K562 (cell line): ENCODE results near the gene TGM3. TPM values are rescaled to one million over a fixed set of nuclear protein-coding genes. Genes with fewer than 3 reads are reported as not detected.

Experiments
- ATAC-seq: fragments of 200-7000 bp; cut with Tn5 transposase; 3 replicates; pipeline ENCODE4 v1.9.1; 2020; ENCODE audit warnings: moderate library complexity
- BruUV-seq: library from RNA; stranded (reverse); fragments of 400-500 nt; replicated peaks from 2 replicates; lab custom pipeline; 2021; lab: Mats Ljungman, UMichigan
- CTCF ChIA-PET: fragments of 300-600 bp; formaldehyde crosslinking; extraction: SDS; loops from one replicate; lab custom pipeline; 2021; ENCODE audit warnings: low intra/inter-chr PET ratio; lab: Yijun Ruan, JAX
- POLR2A ChIA-PET: fragments of 300-600, 350-650 bp; sonication (Branson Sonifier 250); formaldehyde crosslinking; extraction: SDS; loops from one replicate; lab custom pipeline; 2021; ENCODE audit warnings: antibody characterized with exemption, inconsistent platforms; lab: Yijun Ruan, JAX
- DNase-seq, 4 experiments: peaks; one replicate each; pipeline versions ENCODE4 v3.0.0 to v3.0.0-alpha.2; 2011 to 2018; ENCODE audit warnings: low spot score in 3 of 4, mixed read lengths in 3 of 4; ENCODE audit errors: extremely low read depth in 1 of 4
- FAIRE-seq: peaks from 2 replicates; lab custom pipeline; 2011; peaks lifted over from hg19 to GRCh38; lab: Jason Lieb, UNC
- H2AFZ ChIP-seq: 2 replicates; pipeline ENCODE4 v1.6.0; 2011; ENCODE audit warnings: low read depth, low read length, control low read depth, inconsistent platforms
- H3K27ac ChIP-seq: fragments of 200-600 bp; 3 replicates; pipeline ENCODE4 v1.8.0; 2011; ENCODE audit warnings: low read depth, mild to moderate bottlenecking, control low read depth, inconsistent platforms, low read length, moderate library complexity, mixed read lengths; ENCODE audit errors: extremely low read depth
- H3K27me3 ChIP-seq, 2 experiments: fragments of 300-600 bp in 1 of 2; 2 replicates in 1 of 2; 3 replicates in 1 of 2; pipeline versions ENCODE4 v1.6.0 to v1.8.0; 2011; ENCODE audit warnings: inconsistent platforms in 2 of 2, low read length in 2 of 2, mild to moderate bottlenecking in 1 of 2, mixed read lengths in 1 of 2, moderate library complexity in 1 of 2; ENCODE audit not compliant: control insufficient read depth in 2 of 2, insufficient read depth in 2 of 2
- H3K36me3 ChIP-seq: fragments of 300-600 bp; 3 replicates; pipeline ENCODE4 v1.8.0; 2011; ENCODE audit warnings: mild to moderate bottlenecking, low read length, inconsistent platforms; ENCODE audit not compliant: control insufficient read depth, insufficient read depth
- H3K4me1 ChIP-seq, 2 experiments: fragments of 200-600 bp in 1 of 2; replicated peaks in 1 of 2; 2 replicates in 1 of 2; 3 replicates in 1 of 2; pipeline versions ENCODE4 v1.5.1 to v1.8.0; 2011; ENCODE audit warnings: inconsistent platforms in 2 of 2, low read length in 2 of 2, mild to moderate bottlenecking in 1 of 2, mixed read lengths in 1 of 2, moderate library complexity in 1 of 2; ENCODE audit not compliant: control insufficient read depth in 2 of 2, insufficient read depth in 2 of 2
- H3K4me2 ChIP-seq: 2 replicates; pipeline ENCODE4 v1.6.1; 2011; ENCODE audit warnings: low read length, control low read depth, inconsistent platforms, mixed read lengths; ENCODE audit not compliant: insufficient read depth
- H3K4me3 ChIP-seq: fragments of 200-600 bp; sonication (generic), shearing (Covaris generic); 2 replicates; pipeline ENCODE4 v1.5.1; 2016; ENCODE audit warnings: control low read depth, inconsistent platforms
- H3K79me2 ChIP-seq: fragments of 200-600 bp; 3 replicates; pipeline ENCODE4 v1.8.0; 2011; ENCODE audit warnings: low read length, inconsistent platforms; ENCODE audit not compliant: control insufficient read depth, insufficient read depth
- H3K9ac ChIP-seq, 2 experiments: 2 replicates each; pipeline versions ENCODE4 v1.6.0 to v1.6.1; 2011; ENCODE audit warnings: low read depth in 2 of 2, low read length in 2 of 2, control low read depth in 1 of 2, inconsistent platforms in 1 of 2, mild to moderate bottlenecking in 1 of 2, mixed read lengths in 1 of 2; ENCODE audit not compliant: insufficient read depth in 1 of 2
- H3K9me1 ChIP-seq: one replicate; pipeline ENCODE4 v1.6.0; 2011; ENCODE audit warnings: inconsistent platforms, mild to moderate bottlenecking, low read length, moderate library complexity; ENCODE audit not compliant: control insufficient read depth, insufficient read depth
- H3K9me3 ChIP-seq: replicated peaks from 2 replicates; pipeline ENCODE4 v1.5.1; 2011; ENCODE audit warnings: low read depth, low read length, inconsistent platforms; ENCODE audit not compliant: control insufficient read depth, insufficient read depth
- H4K20me1 ChIP-seq: replicated peaks from 2 replicates; pipeline ENCODE4 v1.6.1; 2011; ENCODE audit warnings: low read length, inconsistent platforms, mixed read lengths; ENCODE audit not compliant: control insufficient read depth, insufficient read depth
- CEBPZ ChIP-seq: fragments of 150-350 bp; IDR thresholded peaks from 2 replicates; pipeline ENCODE4 v1.6.1; 2014; ENCODE audit warnings: low read depth, mild to moderate bottlenecking, low read length, borderline replicate concordance
- E2F6 ChIP-seq, 2 experiments: IDR thresholded peaks; 2 replicates each; pipeline ENCODE4 v1.6.1; 2011; ENCODE audit warnings: borderline replicate concordance in 1 of 2, control low read depth in 1 of 2, low read depth in 1 of 2, low read length in 1 of 2, mild to moderate bottlenecking in 1 of 2, mixed read lengths in 1 of 2, moderate library complexity in 1 of 2; ENCODE audit not compliant: insufficient read depth in 1 of 2, insufficient read length in 1 of 2, poor library complexity in 1 of 2, severe bottlenecking in 1 of 2; ENCODE audit errors: extremely low read depth in 1 of 2
- HNRNPL ChIP-seq: fragments of 200-400 bp; formaldehyde crosslinking; IDR thresholded peaks from 2 replicates; pipeline ENCODE4 v1.6.1; 2017; ENCODE audit warnings: low read depth, mild to moderate bottlenecking, low read length
- JUNB ChIP-seq: fragments of 450-650 bp; formaldehyde crosslinking; conservative IDR thresholded peaks from 2 replicates; pipeline ENCODE4 v1.4.0; 2020; ENCODE audit warnings: mild to moderate bottlenecking
- NCOA6 ChIP-seq: fragments of 450-650 bp; IDR thresholded peaks from 2 replicates; pipeline ENCODE4 v1.6.1; 2017; ENCODE audit warnings: mild to moderate bottlenecking
- RBM15 ChIP-seq: fragments of 200-400 bp; formaldehyde crosslinking; IDR thresholded peaks from 2 replicates; pipeline ENCODE4 v1.6.1; 2018; ENCODE audit warnings: mild to moderate bottlenecking, low read length, moderate library complexity; ENCODE audit not compliant: insufficient read depth
- RERE ChIP-seq: sonication (generic); formaldehyde crosslinking; IDR thresholded peaks from 2 replicates; pipeline ENCODE4 v1.8.0; 2023; ENCODE audit warnings: missing genetic modification reagents, mild to moderate bottlenecking, borderline replicate concordance
- STAT5B ChIP-seq: fragments of 250-450 bp; sonication (Bioruptor Pico); IDR thresholded peaks from 2 replicates; pipeline ENCODE4 v1.8.0; 2021; ENCODE audit warnings: mild to moderate bottlenecking, inconsistent platforms
- ZNF263 ChIP-seq: sonication (generic); formaldehyde crosslinking; IDR thresholded peaks from 2 replicates; pipeline ENCODE4 v1.8.0; 2022; ENCODE audit warnings: mild to moderate bottlenecking, missing genetic modification reagents, borderline replicate concordance
- WGBS: fragments of 100-300 bp; shearing (Covaris generic); methylation state at CpG from one replicate; pipeline ENCODE4 v1.1.6; 2016; ENCODE audit warnings: low coverage, mixed read lengths; ENCODE audit not compliant: insufficient coverage; ENCODE audit errors: missing lambda C conversion rate; 5-methylcytosine and 5-hydroxymethylcytosine counted together
- in situ Hi-C: fragments of 300-500 bp; cut with MboI; formaldehyde crosslinking; loops from 4 replicates; pipeline ENCODE4 v1.15.0; 2018; ENCODE audit warnings: inconsistent platforms, mixed read lengths
- intact Hi-C: fragments of 100-400 bp; cut with micrococcal nuclease; formaldehyde crosslinking; loops from 2 replicates; pipeline ENCODE4 v1.14.2; 2022
- polyA plus RNA-seq, 8 experiments: library from polyadenylated mRNA; depleted of rRNA in 4 of 8; stranded (reverse) in 5 of 8; unstranded in 3 of 8; fragments of >200 nt; fragmentation: Nextera tagmentation in 2 of 8; fragmentation: Illumina TruSeq in 1 of 8; extraction: Ambion mirVana in 2 of 8; extraction: Trizol in 1 of 8; gene quantifications; 2 replicates each; pipeline versions ENCODE4 v1.2.1 to v1.2.3, GENCODE V29; 2011 to 2014; ENCODE audit warnings: inconsistent platforms in 1 of 8, missing spikeins in 1 of 8
- total RNA-seq, 7 experiments: library from RNA; depleted of rRNA in 6 of 7; stranded (reverse); fragments of >200 nt in 6 of 7; fragmentation: Illumina TruSeq in 2 of 7; extraction: Trizol in 2 of 7; gene quantifications; 2 replicates each; pipeline versions ENCODE4 v1.2.1 to v1.2.3, GENCODE V29; 2011 to 2021; ENCODE audit warnings: low replicate concordance in 1 of 7
- TF ChIP-seq, protein P1 (sequence below): fragments of 250-450 bp; sonication (Bioruptor Pico); IDR thresholded peaks from 2 replicates; pipeline ENCODE4 v1.8.0; 2021; ENCODE audit warnings: moderate library complexity, mild to moderate bottlenecking, inconsistent platforms

Gene TGM3
- total and polyA plus RNA-seq, 9 of the 15 experiments (the other 6 are each of a cell fraction or from before 2014, with no cell fraction given): not detected

DNA sequence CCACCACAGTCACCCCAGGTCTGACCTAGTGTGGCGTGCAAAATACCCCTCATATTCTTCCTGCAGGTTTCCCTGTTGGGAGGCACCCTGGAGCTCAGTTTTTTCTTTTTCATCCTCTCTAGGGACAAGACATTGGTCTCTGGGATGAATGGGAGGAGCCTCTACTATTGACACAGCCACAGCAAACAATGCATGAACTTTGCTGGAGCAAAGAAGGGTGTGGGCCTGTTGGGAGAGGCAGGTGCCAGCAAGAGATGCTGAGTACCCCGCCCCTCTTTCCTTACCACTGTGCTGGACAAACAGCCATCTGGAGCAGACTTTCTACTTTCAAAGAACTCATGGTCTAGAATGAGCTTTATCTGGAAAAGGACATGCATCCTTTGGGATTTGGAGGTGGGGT is 10.1 kb downstream of the TGM3 start:
- Histone ChIP-seq H4K20me1 (no peaks in the 10 kb centered on the region), H3K4me1 (peaks cover 0 to 1% of the 10 kb centered on the region in 2 experiments; a peak in 2 of 5 replicates), H3K36me3 (no peaks in the 10 kb centered on the region), H2AFZ (no peak overlapping the region), H3K27ac (no peak overlapping the region), H3K9ac (no peak overlapping the region), H3K4me2 (no peak overlapping the region), H3K27me3 (peaks cover 0 to 7% of the 10 kb centered on the region in 2 experiments; a peak in 1 of 5 replicates), H3K9me3 (no peaks in the 10 kb centered on the region), H3K4me3 (no peak overlapping the region), H3K79me2 (no peaks in the 10 kb centered on the region), H3K9me1 (no peaks in the 10 kb centered on the region)
- TF ChIP-seq RERE (CRISPR knock-in tag) (no peak), RBM15 (no peak), JUNB (no peak), CEBPZ (no peak), HNRNPL (no peak), ZNF263 (CRISPR knock-in tag) (no peak), NCOA6 (no peak), E2F6 (IDR thresholded peaks at IDR 0.05; ENCODE audit: borderline replicate concordance in 1 of 2, extremely low read depth in 1 of 2, insufficient read depth in 1 of 2, insufficient read length in 1 of 2, low read depth in 1 of 2, low read length in 1 of 2, poor library complexity in 1 of 2, severe bottlenecking in 1 of 2) (no peak), STAT5B (CRISPR knock-in tag) (no peak)
- TF ChIP-seq, protein P1, sequence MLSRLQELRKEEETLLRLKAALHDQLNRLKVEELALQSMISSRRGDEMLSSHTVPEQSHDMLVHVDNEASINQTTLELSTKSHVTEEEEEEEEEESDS: no peak
- ATAC-seq (no peak), FAIRE-seq (no peak), DNase-seq (peak in 2 of 4 experiments; percentile 11 to 19)
- 21% methylated on average over 1 of the region's 2 CpGs for WGBS
- BruUV-seq: no TSS peak
- in situ Hi-C loops (no loop called here), intact Hi-C loops (no loop called here)
- POLR2A ChIA-PET: interaction anchor here (0.5 to 1.7 kb wide), 4 partner anchors 9 to 910 kb away, joined by 3 to 8 read pairs (median 3); no protein-coding TSS in a partner anchor
- CTCF ChIA-PET: no interaction called here
